ENCODE results near the gene PLCG2.
"Not testable (repeated sequence)": the region's sequence is repeated elsewhere in the genome, so short reads cannot be mapped to it uniquely, and the experiment has no call there.

DNA sequence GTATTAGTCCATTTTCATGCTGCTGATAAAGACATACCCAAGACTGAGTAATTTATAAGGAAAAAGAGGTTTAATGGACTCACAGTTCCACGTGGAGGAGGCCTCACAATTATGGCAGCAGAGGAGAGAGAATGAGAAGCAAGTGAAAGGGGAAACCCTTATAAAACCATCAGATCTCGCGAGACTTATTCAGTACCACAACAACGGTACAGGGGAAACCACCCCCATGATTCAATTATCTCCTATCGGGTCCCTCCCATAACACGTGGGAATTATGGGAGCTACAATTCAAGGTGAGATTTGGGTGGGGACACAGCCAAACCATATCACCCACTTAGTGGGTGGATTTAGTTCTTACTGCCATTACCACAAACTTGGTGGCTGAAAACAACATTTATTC, 155.6 kb downstream of the PLCG2 start:
- TF ChIP-seq, protein P1, sequence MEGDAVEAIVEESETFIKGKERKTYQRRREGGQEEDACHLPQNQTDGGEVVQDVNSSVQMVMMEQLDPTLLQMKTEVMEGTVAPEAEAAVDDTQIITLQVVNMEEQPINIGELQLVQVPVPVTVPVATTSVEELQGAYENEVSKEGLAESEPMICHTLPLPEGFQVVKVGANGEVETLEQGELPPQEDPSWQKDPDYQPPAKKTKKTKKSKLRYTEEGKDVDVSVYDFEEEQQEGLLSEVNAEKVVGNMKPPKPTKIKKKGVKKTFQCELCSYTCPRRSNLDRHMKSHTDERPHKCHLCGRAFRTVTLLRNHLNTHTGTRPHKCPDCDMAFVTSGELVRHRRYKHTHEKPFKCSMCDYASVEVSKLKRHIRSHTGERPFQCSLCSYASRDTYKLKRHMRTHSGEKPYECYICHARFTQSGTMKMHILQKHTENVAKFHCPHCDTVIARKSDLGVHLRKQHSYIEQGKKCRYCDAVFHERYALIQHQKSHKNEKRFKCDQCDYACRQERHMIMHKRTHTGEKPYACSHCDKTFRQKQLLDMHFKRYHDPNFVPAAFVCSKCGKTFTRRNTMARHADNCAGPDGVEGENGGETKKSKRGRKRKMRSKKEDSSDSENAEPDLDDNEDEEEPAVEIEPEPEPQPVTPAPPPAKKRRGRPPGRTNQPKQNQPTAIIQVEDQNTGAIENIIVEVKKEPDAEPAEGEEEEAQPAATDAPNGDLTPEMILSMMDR (IDR thresholded peaks at IDR 0.05): not testable (repeated sequence)
- not testable (repeated sequence) for TF ChIP-seq POLR2A (IDR thresholded peaks at IDR 0.05)
